ENCODE data around the gene YDJC. TPM values are rescaled to one million over a fixed set of nuclear protein-coding genes. Genes with fewer than 3 reads are reported as not detected.

The YDJC gene
- total RNA-seq, 3 donors from 2014 or later (not counting 1 experiment from before 2014, with no cell fraction given), result 20.5 to 24.4 (median 21.6) TPM

DNA sequence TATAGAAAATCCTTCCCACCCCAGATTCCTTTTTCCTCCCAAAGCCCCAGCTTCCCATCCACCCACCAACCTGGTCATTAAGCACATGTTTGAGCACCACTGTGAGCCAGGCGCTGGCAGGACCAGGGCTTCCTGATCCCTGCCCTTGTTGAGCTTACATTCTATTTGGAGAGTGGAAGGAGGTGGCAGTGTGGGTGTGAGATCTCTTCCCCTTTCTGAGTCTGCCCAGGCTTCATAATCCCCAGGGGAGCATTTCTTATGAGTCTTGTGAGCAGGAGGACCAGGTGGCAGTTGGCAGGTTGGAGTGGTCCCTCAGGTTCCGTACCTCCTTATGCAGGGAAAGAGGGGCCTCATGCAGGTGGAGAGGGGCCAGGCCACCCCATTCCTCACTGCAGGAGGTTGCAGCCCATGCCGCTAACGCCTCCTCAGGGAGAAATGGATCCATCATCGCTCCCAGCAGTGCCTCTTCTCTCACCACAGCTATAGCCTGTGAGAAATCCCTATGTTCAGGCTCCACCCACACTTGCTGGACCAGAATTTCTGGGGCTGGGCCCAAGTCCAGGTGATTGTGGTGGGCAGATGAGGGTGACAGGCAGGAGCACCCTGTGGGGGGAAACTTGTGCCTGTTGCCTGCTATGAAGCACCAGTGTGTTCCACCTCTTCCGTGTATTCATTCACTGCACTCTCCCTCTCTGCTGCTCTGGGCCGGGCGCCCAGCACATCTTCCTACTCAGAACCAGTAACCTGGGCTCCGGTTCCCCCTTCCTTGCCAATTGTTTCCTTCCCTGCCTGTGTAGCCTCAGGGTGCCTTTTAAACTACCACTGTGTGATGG lies 38.8 kb downstream of the YDJC start:
- ATAC-seq, result no peak
- no peak overlapping the region for H3K4me3 ChIP-seq (ENCODE audit: low read length)
- H3K9me3 ChIP-seq (ENCODE audit: control insufficient read depth, insufficient read depth, low read length), result no peaks in the 10 kb centered on the region
- Mint-ChIP-seq H3K4me1 (peaks cover 68 to 70% of the 10 kb centered on the region in 2 donors), H3K9me3 (no peaks in the 10 kb centered on the region), H3K27ac (peak overlapping the region; percentile 60 to 80), H3K36me3 (no peaks in the 10 kb centered on the region), H3K4me3 (no peak overlapping the region), H3K27me3 (ENCODE audit: low read depth in 2 of 2) (no peaks in the 10 kb centered on the region)
- WGBS (ENCODE audit: insufficient coverage), result 81% methylated on average over 9 of the region's 9 CpGs
- peaks cover 43% of the 10 kb centered on the region for H3K4me1 ChIP-seq (ENCODE audit: control insufficient read depth, insufficient read depth, low read length)
- DNase-seq, result no peak
- intact Hi-C loops (cut with micrococcal nuclease), result no loop called here
- H3K27me3 ChIP-seq (ENCODE audit: control insufficient read depth, insufficient read depth, low read length), result no peaks in the 10 kb centered on the region
- no peak for TF ChIP-seq CTCF (IDR thresholded peaks at IDR 0.05)
- no peak overlapping the region for H3K27ac ChIP-seq (ENCODE audit: low read length)
- peaks cover 25% of the 10 kb centered on the region for H3K36me3 ChIP-seq (ENCODE audit: control insufficient read depth, insufficient read depth, low read length)

DNA sequence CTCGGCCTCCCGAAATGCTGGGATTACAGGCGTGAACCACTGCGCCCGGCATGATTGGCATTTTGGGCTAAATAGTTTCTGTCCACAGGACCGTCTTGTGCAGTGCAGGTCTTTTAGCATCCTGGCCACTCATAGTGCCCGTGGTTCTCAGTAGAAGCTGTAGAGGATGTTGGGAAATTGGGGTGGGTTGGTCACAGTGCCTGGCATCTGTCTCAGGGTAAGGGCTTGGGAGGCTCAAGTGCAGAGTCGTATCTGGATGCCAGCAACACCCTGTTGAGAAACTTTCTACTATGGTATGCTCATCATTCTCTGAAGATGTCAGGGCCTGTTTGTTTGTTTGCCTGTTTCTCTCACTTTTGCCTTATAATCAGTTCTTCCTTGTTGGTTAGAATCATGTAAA lies 40.4 kb downstream of the YDJC start:
- Mint-ChIP-seq H3K27me3 (ENCODE audit: low read depth in 2 of 2) (no peaks in the 10 kb centered on the region), H3K27ac (peak overlapping the region; percentile 49 to 71), H3K9me3 (no peaks in the 10 kb centered on the region), H3K4me3 (no peak overlapping the region), H3K4me1 (peaks cover 61 to 69% of the 10 kb centered on the region in 2 donors), H3K36me3 (no peaks in the 10 kb centered on the region)
- H3K4me1 ChIP-seq (ENCODE audit: control insufficient read depth, insufficient read depth, low read length), result peaks cover 44% of the 10 kb centered on the region
- H3K27ac ChIP-seq (ENCODE audit: low read length), result no peak overlapping the region
- intact Hi-C loops (cut with micrococcal nuclease), result no loop called here
- no peak overlapping the region for H3K4me3 ChIP-seq (ENCODE audit: low read length)
- no peaks in the 10 kb centered on the region for H3K9me3 ChIP-seq (ENCODE audit: control insufficient read depth, insufficient read depth, low read length)
- no peaks in the 10 kb centered on the region for H3K27me3 ChIP-seq (ENCODE audit: control insufficient read depth, insufficient read depth, low read length)
- H3K36me3 ChIP-seq (ENCODE audit: control insufficient read depth, insufficient read depth, low read length), result peaks cover 20% of the 10 kb centered on the region
- TF ChIP-seq CTCF (IDR thresholded peaks at IDR 0.05), result no peak
- WGBS (ENCODE audit: insufficient coverage), result 94% methylated on average over 8 of the region's 8 CpGs
- DNase-seq, result no peak
- no peak for ATAC-seq

DNA sequence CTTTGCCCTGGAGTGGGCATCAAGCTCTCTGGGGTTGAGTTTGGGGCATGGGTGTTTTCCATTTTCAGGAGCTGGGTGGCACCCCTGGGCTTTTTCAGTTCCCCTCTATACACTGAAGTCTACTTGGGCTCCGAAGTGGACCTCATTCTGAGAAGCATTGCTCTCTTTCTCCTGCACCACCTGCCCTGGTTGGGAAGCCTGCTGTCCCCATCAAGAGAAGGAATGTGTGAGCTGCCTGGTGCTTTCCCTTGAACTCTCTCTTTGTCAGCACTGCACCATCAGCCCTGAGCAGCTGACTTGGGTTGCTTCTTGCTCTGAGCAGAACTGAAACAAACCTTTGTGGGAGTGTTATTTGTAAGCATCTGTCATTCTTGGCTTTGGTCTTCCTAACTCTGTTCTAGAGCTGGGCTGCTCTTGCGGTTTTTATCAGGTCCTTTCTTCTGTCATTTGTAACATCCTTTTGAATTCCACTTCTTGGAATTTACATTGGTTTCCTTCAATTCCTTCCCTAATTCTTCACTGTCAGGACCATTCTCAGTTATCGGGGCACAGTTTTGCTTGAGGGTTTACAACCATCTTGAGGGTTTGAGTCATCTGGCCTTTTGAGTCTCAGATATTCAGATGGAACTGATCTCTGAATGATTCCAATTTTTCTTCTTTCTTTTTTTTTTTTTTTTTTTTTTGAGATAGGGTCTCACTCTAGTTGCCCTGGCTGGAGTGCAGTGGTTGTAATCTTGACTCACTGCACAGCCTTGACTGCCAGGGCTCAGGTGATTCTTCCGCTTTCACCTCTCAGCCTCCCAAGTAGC lies 41.8 kb downstream of the YDJC start:
- Mint-ChIP-seq H3K9me3 (no peaks in the 10 kb centered on the region), H3K27me3 (ENCODE audit: low read depth in 2 of 2) (no peaks in the 10 kb centered on the region), H3K4me3 (peak overlapping the region; percentile 35), H3K27ac (peak overlapping the region; percentile 82 to 87), H3K4me1 (peaks cover 54 to 62% of the 10 kb centered on the region in 2 donors), H3K36me3 (no peaks in the 10 kb centered on the region)
- intact Hi-C loops (cut with micrococcal nuclease), result no loop called here
- DNase-seq, result peak in 1 of 2 donors; percentile 38
- WGBS (ENCODE audit: insufficient coverage), result 41% methylated on average over 4 of the region's 4 CpGs
- Histone ChIP-seq H3K9me3 (ENCODE audit: control insufficient read depth, insufficient read depth, low read length) (no peaks in the 10 kb centered on the region), H3K27ac (ENCODE audit: low read length) (peak overlapping the region; percentile 23), H3K36me3 (ENCODE audit: control insufficient read depth, insufficient read depth, low read length) (peaks cover 12% of the 10 kb centered on the region), H3K4me3 (ENCODE audit: low read length) (no peak overlapping the region), H3K27me3 (ENCODE audit: control insufficient read depth, insufficient read depth, low read length) (no peaks in the 10 kb centered on the region), H3K4me1 (ENCODE audit: control insufficient read depth, insufficient read depth, low read length) (peaks cover 45% of the 10 kb centered on the region)
- no peak for TF ChIP-seq CTCF (IDR thresholded peaks at IDR 0.05)
- peak; percentile 53 to 59 (median 58) for ATAC-seq

Measured in natural killer cell (primary cell).